ENCODE results near the gene NSUN2. TPM values are rescaled to one million over a fixed set of nuclear protein-coding genes. Genes with fewer than 3 reads are reported as not detected.

Gene NSUN2
- total and polyA plus RNA-seq, 12 donors = 21.3 to 66.8 (median 40.2) TPM

GRCh38 chr5:6597557-6597956 lies 35.3 kb downstream of the NSUN2 start:
- intact Hi-C loops (cut with DNase I) = no loop called here
- DNase-seq = peak in 1 of 7 donors; percentile 21
- Histone ChIP-seq H3K27me3 (no peaks in the 10 kb centered on the region), H3K36me3 (replicated peaks in 1 of 2) (peaks cover 0 to 41% of the 10 kb centered on the region in 2 donors), H3K4me1 (replicated peaks in 1 of 2) (no peaks in the 10 kb centered on the region), H3K4me3 (no peak overlapping the region), H3K9me3 (replicated peaks in 1 of 3) (no peaks in the 10 kb centered on the region), H3K27ac (no peak overlapping the region)
- TF ChIP-seq POLR2A (IDR thresholded peaks at IDR 0.05) = no peak
- TF ChIP-seq CTCF (IDR thresholded peaks at IDR 0.05) = no peak
- 90 to 98% (median 94%) methylated on average over 6 of the region's 6 CpGs for WGBS, 4 donors

- H3K36me3 ChIP-seq (replicated peaks in 1 of 2) = peaks cover 0 to 29% of the 10 kb centered on the region in 2 donors
- WGBS, 4 donors = 95 to 99% (median 97%) methylated on average over 5 of the region's 5 CpGs
Observed at GRCh38 chr5:6596388-6596787, 36.5 kb downstream of the NSUN2 start.

GRCh38 chr5:6595405-6595804 lies 37.4 kb downstream of the NSUN2 start:
- H3K27ac ChIP-seq = no peak overlapping the region
- no peaks in the 10 kb centered on the region for H3K4me1 ChIP-seq (replicated peaks in 1 of 2)
- 80 to 95% (median 89%) methylated on average over 3 of the region's 3 CpGs for WGBS, 4 donors
- DNase-seq = peak in 1 of 7 donors; percentile 28
- TF ChIP-seq CTCF (IDR thresholded peaks at IDR 0.05) = no peak
- no peak for TF ChIP-seq POLR2A (IDR thresholded peaks at IDR 0.05)
- H3K4me3 ChIP-seq = no peak overlapping the region
- intact Hi-C loops (cut with DNase I) = no loop called here
- H3K36me3 ChIP-seq (replicated peaks in 1 of 2) = peaks cover 0 to 20% of the 10 kb centered on the region in 2 donors
- no peaks in the 10 kb centered on the region for H3K27me3 ChIP-seq
- no peaks in the 10 kb centered on the region for H3K9me3 ChIP-seq (replicated peaks in 1 of 3)

More at GRCh38 chr5:6596388-6596787, 36.5 kb downstream of the NSUN2 start:
- Histone ChIP-seq H3K27me3 (no peaks in the 10 kb centered on the region), H3K4me3 (no peak overlapping the region), H3K27ac (no peak overlapping the region), H3K9me3 (replicated peaks in 1 of 3) (no peaks in the 10 kb centered on the region), H3K4me1 (replicated peaks in 1 of 2) (no peaks in the 10 kb centered on the region)
- intact Hi-C loops (cut with DNase I) = no loop called here
- TF ChIP-seq CTCF (IDR thresholded peaks at IDR 0.05) (no peak), POLR2A (IDR thresholded peaks at IDR 0.05) (no peak)
- peak in 1 of 7 donors; percentile 7 for DNase-seq

GRCh38 chr5:6594066-6594465 lies 38.8 kb downstream of the NSUN2 start:
- DNase-seq = peak in 3 of 7 donors; percentile 23 to 50 (median 37)
- no peaks in the 10 kb centered on the region for H3K4me1 ChIP-seq (replicated peaks in 1 of 2)
- H3K27me3 ChIP-seq = no peaks in the 10 kb centered on the region
- no peaks in the 10 kb centered on the region for H3K9me3 ChIP-seq (replicated peaks in 1 of 3)
- TF ChIP-seq POLR2A (IDR thresholded peaks at IDR 0.05) (no peak), CTCF (IDR thresholded peaks at IDR 0.05) (no peak)
- peaks cover 0 to 8% of the 10 kb centered on the region in 2 donors for H3K36me3 ChIP-seq (replicated peaks in 1 of 2)
- intact Hi-C loops (cut with DNase I) = no loop called here
- WGBS, 4 donors = 41 to 52% (median 45%) methylated on average over 6 of the region's 6 CpGs
- H3K27ac ChIP-seq = no peak overlapping the region
- no peak overlapping the region for H3K4me3 ChIP-seq

All from adrenal gland (tissue), 12 donors.